Glutamatergic neuron (in vitro differentiated cells): Measurements from ENCODE around the gene ESD. TPM values are rescaled to one million over a fixed set of nuclear protein-coding genes. Genes with fewer than 3 reads are reported as not detected.
A peak's percentile ranks its signal among the peaks of the same experiment; 100 is the strongest.

ENCODE experiments used
- DNase-seq: peaks from one replicate; pipeline ENCODE4 v3.0.0; 2022
- H3K27ac Mint-ChIP-seq: one replicate; pipeline ENCODE4 v1.8.0; 2020; ENCODE audit warnings: mild to moderate bottlenecking, mixed read lengths, inconsistent platforms; ENCODE audit not compliant: unreplicated experiment
- H3K27me3 Mint-ChIP-seq: one replicate; pipeline ENCODE4 v1.8.0; 2020; ENCODE audit warnings: mild to moderate bottlenecking, moderate library complexity, mixed read lengths, inconsistent platforms; ENCODE audit not compliant: unreplicated experiment
- H3K36me3 Mint-ChIP-seq: one replicate; pipeline ENCODE4 v1.8.0; 2020; ENCODE audit warnings: mild to moderate bottlenecking, mixed read lengths, inconsistent platforms; ENCODE audit not compliant: unreplicated experiment
- H3K4me1 Mint-ChIP-seq: one replicate; pipeline ENCODE4 v1.8.0; 2020; ENCODE audit warnings: mild to moderate bottlenecking, low read depth, mixed read lengths, inconsistent platforms; ENCODE audit not compliant: unreplicated experiment
- H3K4me3 Mint-ChIP-seq: one replicate; pipeline ENCODE4 v1.8.0; 2020; ENCODE audit warnings: mild to moderate bottlenecking, mixed read lengths, inconsistent platforms; ENCODE audit not compliant: unreplicated experiment
- H3K9me3 Mint-ChIP-seq: one replicate; pipeline ENCODE4 v1.8.0; 2020; ENCODE audit warnings: mild to moderate bottlenecking, moderate library complexity, mixed read lengths, inconsistent platforms; ENCODE audit not compliant: unreplicated experiment
- CTCF ChIP-seq: fragments of 200-600 bp; sonication (generic); IDR thresholded peaks from one replicate; pipeline ENCODE4 v1.5.0; 2021; ENCODE audit not compliant: partially characterized antibody, unreplicated experiment
- total RNA-seq: library from RNA; stranded (reverse); fragmentation: NEBNext Ultra II Directional; extraction: Animal tissue kit (Norgen Biotek cat#: 25700); gene quantifications from one replicate; pipeline ENCODE4 v1.2.1, GENCODE V29; 2021; ENCODE audit not compliant: unreplicated experiment

The ESD gene
- total RNA-seq, 1 donor from 2014 or later, result 90.4 TPM

DNA sequence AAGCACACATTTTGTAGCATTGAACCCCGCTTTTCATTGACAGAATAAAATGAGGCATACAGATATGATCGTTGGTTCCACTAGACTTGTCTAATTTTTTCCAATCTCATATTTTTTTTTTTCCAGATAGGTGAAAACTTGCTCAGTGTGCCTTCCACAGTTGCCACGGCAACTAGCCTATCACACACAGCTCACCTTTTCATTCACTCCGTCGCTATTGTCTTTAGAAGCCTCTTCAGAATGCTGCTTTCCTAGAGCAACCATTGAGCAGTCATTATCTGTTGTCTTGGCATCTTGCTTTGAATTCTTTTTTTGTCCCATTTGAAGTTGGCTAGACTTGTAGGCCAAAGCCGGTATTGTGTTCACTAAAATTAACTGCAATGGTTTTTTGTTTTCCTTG, 37.7 kb upstream of the ESD start:
- H3K27me3 Mint-ChIP-seq, result no peaks in the 10 kb centered on the region
- no peak for DNase-seq
- H3K4me1 Mint-ChIP-seq, result no peaks in the 10 kb centered on the region
- no peak for TF ChIP-seq CTCF
- H3K9me3 Mint-ChIP-seq, result no peaks in the 10 kb centered on the region
- H3K27ac Mint-ChIP-seq, result no peak overlapping the region
- H3K4me3 Mint-ChIP-seq, result no peak overlapping the region
- no peaks in the 10 kb centered on the region for H3K36me3 Mint-ChIP-seq

- no peaks in the 10 kb centered on the region for H3K27me3 Mint-ChIP-seq
- peak; percentile 38 for DNase-seq
- H3K9me3 Mint-ChIP-seq, result no peaks in the 10 kb centered on the region
- peak; percentile 89 for TF ChIP-seq CTCF
- H3K4me3 Mint-ChIP-seq, result no peak overlapping the region
- H3K4me1 Mint-ChIP-seq, result no peaks in the 10 kb centered on the region
- no peak overlapping the region for H3K27ac Mint-ChIP-seq
- no peaks in the 10 kb centered on the region for H3K36me3 Mint-ChIP-seq
Observed at GRCh38 chr13:46831588-46832194, 34.7 kb upstream of the ESD start.

DNA sequence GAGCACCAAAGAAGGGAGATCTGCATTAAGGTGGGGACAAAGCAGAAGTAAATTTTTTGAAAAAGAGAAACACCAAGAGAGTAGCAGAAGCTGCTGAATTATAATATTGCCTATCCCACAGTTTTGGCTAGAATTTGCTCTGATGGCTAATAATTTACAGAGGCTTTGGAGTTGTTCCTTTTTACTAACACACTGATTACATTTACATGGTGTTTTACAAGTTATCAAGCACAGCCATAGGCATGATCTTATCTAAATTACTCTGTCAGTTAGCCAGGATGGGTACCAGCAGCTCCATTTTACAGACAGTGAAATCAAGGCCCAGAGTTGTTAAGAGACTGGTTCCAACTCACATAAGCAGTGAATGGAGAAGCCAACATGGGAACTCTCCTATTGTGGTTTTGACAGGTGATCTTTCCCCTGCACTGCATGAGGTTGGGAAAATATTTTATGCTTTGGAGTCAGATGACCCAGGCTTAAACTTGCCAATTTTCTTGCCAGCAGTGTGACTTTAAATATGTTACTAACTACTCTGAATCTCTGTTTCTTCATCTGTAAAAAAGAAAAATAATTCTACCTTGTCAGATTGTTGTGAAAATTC, 33.5 kb upstream of the ESD start:
- TF ChIP-seq CTCF, result no peak
- Mint-ChIP-seq H3K27me3 (no peaks in the 10 kb centered on the region), H3K4me3 (no peak overlapping the region), H3K4me1 (no peaks in the 10 kb centered on the region), H3K9me3 (no peaks in the 10 kb centered on the region), H3K36me3 (no peaks in the 10 kb centered on the region), H3K27ac (no peak overlapping the region)
- DNase-seq, result no peak

DNA sequence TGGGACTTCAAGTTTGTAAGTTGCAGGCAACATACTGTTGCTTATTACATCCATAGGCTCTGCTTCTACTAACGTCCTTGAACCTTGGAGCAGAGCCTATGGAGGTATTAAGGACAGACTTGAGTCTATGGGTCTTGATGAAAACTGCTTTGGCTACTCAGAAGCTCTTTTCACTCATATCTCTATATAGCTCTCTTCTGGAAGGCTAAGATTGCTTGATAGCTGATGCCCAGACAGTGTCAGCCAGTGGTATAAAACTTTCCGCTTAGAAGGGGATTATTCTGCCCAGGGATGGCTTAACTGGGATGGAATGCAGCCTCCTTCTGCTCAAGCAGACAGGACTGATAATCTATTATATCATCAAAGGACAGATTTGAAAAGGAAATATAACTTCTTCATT, 25.6 kb upstream of the ESD start:
- H3K27ac Mint-ChIP-seq, result no peak overlapping the region
- DNase-seq, result no peak
- no peak overlapping the region for H3K4me3 Mint-ChIP-seq
- no peaks in the 10 kb centered on the region for H3K27me3 Mint-ChIP-seq
- no peak for TF ChIP-seq CTCF
- peaks cover 1% of the 10 kb centered on the region for H3K9me3 Mint-ChIP-seq
- H3K4me1 Mint-ChIP-seq, result no peaks in the 10 kb centered on the region
- no peaks in the 10 kb centered on the region for H3K36me3 Mint-ChIP-seq

- Mint-ChIP-seq H3K27me3 (no peaks in the 10 kb centered on the region), H3K4me1 (peaks cover 6% of the 10 kb centered on the region), H3K4me3 (no peak overlapping the region), H3K27ac (no peak overlapping the region), H3K9me3 (peaks cover 1% of the 10 kb centered on the region), H3K36me3 (peaks cover 2% of the 10 kb centered on the region)
- no peak for TF ChIP-seq CTCF
- DNase-seq, result no peak
Observed at GRCh38 chr13:46817838-46818476, 21.0 kb upstream of the ESD start.
